Midbrain (tissue), 1 donor: ENCODE measurements around the gene CSNK1G2.
"Not testable (repeated sequence)": the region's sequence is repeated elsewhere in the genome, so short reads cannot be mapped to it uniquely, and the experiment has no call there.

Experiments used
- DNase-seq: peaks from one replicate; lab custom pipeline; 2025; lab: John Stamatoyannopoulos, UW

CSNK1G2 gene

GRCh38 chr19:1988464-1988863, 47.5 kb downstream of the CSNK1G2 start:
- DNase-seq = not testable (repeated sequence)

DNA sequence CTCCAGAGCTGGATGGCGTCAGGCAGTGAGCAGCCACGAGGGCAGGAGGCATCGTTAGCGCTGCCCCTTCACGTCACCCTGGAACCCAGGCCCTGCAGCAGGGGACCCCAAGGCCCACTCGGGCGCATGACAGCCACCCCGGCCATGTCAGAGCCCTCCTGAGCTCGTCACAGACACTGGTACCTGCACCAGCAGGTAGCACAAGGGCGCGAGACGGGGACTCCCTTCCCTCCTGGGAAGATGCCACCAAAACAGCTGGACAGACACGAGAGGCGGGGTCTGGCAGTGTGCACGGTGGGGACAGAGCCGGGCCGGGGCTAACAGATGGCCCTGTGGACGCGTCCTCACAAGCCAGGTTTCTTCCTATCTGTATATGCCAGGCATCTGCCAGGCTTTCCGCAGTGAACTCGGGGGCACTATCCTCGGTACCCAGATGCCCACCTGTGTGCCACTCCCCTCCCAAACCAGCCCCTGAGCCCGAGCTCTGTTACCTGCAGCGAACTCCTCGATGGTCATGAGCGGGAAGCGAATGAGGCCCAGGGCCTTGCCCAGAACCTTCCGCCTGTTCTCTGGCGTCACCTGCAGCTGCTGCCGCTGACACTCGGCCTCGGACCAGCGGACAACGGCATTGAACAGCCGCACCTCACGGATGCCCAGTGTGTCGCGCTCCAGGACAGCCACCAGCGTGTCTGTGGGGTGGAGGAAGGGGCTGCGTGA, 48.7 kb downstream of the CSNK1G2 start:
- DNase-seq = no peak

DNA sequence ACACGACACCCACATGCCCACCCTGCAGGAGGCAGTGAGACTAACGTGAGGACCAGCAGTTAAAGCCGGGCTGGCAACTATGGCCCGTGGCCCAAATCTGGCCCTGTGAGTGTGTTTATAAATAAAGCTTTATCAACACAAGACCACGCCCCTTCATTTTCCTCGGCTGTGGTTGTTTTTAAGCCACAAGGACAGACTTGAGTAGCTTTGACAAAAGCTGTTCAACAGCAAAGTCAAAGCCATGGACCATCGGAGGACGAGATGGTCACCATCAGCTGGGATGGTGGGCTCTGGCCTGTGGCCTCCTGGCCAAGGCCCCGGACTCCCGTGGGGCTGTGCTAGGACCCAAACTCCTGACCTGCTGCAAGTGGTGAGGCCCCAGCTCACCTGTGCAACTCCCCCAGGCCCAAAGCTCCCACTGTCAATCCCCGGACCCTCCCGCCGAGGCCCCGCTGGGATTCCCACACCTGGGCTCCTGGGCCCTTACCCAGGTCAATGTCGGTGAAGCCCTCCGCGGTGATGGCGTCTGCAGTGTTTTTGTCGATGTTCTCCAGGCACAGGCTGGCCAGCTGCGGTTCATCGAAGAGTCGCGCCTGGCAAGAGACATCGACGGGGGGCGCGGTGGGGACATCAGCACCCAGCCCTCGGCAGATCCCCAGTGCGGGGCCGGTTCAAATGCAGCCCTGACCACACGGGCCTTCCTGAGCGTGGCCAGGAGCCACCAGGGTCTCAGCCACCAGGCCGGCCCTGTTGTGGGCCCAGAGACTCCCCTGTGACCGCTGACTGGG, 49.5 kb downstream of the CSNK1G2 start:
- no peak for DNase-seq

DNA sequence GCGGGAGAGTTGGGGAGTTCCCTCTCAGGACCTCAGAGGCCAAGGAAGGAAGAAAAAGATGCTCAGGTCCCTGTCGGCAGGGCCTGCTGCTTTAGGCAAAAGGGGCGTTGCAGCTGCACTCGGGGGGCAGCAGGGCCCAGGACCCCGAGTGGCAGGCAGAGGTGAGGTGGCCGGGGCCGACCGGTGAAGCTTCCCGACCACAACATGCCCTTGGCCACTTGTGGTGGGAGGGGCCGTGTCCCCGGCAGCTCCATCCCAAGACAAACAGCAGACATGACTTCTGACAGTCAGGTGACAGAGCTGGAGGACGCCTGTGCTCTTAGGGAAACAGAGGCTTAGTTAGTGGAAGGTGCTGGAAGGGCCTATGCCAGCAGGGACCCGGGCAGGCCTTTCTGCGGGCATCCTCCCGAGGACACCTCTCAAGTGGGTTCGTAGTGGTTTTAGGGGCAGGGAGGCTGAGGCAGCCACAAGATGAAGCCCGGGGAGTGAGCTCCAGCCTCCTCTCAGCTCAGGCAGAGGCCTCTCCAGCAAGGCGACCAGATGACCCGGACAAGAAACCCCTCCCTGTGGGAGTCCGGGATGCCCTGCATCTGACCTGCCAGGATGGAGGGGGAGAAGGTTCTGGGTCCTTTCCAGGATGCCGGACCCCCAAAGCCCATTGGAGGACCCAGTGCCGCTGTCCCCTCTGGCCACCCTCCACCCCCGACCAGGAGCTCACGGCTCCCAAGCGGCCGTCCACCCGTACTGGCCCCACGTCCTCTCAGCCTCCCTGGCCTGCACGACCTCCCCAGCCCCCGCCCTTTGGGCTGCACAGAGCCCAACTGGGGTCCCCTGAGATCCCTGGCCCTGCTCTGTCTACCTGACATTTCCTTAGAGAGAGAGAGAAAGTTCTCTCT, 50.3 kb downstream of the CSNK1G2 start:
- DNase-seq = no peak

GRCh38 chr19:1992759-1993260, 51.8 kb downstream of the CSNK1G2 start:
- no peak for DNase-seq

- DNase-seq = no peak
These were observed 56.6 kb downstream of the CSNK1G2 start for GRCh38 chr19:1997353-1998233.

DNA sequence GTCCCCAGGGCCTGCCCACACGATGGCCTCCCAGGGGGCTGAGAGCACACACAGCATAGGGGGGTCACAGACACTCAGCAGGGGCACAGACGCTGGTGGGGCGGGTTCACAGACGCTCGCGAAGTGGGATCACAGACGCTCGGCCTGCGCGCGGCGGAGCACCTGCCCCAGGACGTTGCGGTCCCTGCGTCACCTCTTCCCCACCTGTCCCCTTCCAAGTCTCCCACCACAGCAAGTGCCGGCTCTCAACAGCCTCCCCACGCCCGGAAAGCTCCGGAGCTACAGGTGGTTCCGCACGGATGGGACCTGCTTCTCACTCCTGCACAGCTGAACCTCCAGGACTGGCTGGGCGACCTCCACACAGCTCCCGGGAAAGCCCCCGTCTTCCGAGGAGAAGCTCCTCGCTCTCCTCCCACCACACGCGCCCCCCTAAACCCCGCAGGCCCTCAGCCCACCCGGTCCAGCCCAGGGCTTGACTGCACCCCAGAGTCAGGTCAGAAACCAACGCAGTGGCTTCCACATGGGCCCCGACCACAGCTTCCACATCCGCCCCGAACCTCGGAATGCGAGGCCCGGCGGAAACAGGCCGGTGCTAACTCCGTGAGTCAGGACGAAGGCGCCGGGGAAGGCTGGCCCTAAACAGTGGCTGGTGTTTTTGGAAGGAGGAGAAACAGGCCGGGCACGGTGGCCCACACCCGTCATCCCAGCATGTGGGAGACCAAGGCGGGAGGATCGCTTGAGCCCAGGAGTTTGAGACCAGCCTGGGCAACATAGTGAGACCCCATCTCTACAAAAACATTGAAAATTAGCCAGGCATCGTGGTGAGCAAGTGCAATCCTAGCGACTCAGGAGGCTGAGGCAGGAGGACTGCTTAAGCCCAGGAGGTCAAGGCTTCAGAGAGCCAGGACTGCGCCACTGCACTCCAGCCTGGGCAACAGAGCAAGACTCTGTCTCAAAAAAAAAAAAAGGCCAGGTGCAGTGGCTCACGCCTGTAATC, 58.0 kb downstream of the CSNK1G2 start:
- no peak for DNase-seq

DNA sequence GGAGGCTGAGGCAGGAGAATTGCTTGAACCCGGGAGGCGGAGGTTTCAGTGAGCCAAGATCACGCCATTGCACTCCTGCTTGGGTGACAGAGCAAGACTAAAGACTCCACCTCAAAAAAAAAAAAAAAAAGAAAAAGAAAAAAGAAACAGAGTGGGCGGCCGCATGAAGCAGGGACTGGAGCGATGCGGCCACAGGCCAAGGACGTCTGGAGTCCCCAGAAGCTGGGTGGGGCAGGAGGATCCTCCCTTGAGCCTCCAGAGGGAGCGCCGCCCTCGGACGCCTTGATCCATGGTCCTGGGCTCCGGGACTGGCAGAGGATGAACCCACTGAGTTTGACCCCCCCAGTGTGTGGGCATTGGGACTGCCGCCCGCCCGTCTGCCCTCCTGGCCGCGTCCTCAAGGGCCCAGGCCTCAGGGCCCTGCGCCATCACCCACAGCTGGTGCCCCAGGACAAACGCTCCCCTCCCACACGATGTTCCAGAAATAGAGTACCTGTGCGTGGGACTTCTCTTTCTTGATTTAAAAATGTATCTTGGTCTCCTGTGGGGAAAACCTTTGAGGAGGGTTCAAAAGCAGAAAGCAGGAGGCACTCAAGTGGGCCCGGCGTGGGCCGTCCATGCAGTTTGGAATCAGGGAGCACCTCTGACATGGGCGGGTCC, 59.0 kb downstream of the CSNK1G2 start:
- DNase-seq = no peak

DNA sequence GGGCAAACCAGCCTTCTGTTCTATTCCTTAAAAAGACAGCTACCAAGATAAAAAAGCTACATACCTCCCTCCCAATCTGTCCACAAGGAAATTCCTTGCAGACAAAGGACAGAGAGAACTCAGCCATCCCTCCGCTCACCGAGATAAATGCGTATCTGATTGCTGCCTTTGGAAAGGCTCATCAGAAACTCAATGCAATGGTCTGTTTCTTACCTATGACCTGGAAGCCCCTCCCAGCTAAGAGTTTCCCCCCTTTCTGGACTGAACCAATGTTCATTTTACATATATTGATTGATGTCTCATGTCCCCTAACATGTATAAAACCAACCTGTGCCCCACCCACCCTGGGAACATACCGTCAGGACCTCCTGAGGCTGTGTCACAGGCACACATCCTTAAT, 62.9 kb downstream of the CSNK1G2 start:
- no peak for DNase-seq

DNA sequence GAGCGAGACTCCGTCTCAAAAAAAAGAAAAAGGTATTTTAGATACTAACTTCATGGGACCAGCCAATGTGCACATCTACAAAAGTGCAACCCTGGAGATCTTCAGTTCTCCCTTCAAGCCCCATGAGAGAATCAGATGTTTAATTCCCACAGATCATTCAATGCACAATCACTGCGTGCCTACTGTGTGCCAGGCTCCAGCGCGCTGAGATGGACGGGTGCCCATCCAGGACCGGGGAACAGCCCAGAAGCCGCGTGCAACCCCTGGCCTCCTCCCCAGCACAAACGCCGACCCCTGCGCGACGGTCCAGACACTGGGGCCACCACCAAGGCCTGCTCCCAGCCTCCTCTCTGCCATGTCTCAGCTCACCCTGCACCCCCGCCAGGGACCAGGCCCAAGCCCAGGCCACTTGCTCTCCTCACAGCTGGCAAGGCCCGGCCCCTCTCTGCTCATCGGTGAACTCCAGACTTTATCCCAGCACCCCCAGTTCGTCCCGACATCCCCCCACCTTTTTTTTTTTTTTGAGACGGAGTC, 69.2 kb downstream of the CSNK1G2 start:
- no peak for DNase-seq

- no peak for DNase-seq
These were observed 70.2 kb downstream of the CSNK1G2 start for GRCh38 chr19:2011169-2011568.

- DNase-seq = no peak
These were observed 72.1 kb downstream of the CSNK1G2 start for GRCh38 chr19:2012941-2013682.

GRCh38 chr19:2013683-2013961, 72.7 kb downstream of the CSNK1G2 start:
- no peak for DNase-seq

DNA sequence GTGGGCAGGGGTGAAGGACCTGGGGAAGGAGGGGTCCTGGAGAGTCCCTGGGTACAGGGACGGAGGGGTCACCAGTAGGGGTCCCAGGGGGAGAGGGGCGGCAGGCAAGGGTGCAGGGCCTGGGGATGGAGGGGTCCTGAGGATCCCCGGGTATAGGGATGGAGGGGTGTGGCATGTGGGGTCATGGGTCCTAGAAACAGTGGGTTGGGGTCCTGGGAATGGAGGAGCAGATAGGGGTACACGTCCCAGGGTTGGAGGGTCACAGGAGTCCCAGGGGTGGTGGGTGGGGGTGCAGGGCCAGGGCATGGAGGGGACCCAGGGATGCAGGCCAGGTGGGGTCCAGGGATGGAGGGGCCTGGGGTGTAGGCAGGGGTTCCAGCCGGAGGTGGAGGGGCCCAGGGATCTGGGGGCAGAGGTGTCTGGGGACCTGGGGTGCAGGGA, 73.2 kb downstream of the CSNK1G2 start:
- no peak for DNase-seq

DNA sequence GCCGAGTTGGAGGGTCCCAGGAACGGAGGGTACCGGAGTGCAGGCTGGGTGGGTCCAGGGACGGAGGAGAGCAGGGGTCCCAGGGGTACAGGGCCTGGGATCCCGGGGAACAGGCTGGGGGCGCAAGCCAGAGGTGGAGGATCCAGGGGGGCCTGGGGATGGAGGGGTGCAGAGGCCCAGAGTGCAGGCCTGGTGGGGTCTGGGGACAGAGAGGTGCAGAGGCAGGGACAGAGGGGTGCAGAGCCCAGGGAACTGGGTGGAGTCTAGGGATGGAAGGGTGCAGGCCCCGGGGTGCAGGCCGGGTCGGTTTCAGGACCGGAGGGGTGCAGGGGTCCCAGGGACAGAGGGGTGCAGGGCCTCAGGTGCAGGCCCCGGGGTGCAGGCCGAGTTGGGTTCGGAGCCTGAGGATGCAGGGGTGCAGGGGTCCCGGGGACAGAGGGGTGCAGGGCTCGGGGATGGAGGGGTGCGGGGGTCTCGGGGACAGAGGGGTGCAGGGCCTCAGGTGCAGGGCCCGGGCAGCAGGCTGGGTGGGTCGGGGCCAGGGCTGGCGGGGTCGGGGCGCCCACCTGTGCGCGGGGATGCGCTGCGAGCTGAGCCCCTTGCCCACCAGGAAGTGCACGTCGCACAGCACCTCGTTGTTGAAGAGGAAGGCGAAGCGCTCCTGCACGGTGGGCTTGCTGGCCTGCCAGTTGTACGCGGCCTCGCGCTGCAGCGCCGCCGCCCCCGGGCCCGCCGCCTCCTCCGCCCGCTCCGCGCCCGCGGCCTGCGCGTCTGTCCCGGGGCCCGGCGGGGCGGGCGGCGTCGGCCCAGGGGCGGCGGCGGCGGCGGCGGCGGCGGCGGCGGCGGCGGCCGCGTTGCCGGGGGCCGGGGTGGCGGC, 74.0 kb downstream of the CSNK1G2 start:
- DNase-seq = no peak

- peak; percentile 85 for DNase-seq
These were observed 74.6 kb downstream of the CSNK1G2 start, which contains the start of gene BTBD2 for GRCh38 chr19:2015608-2015950. Gene BTBD2 (minus strand): TSS chr19:2015714. CDS start chr19:2015703, 11 bp downstream.

GRCh38 chr19:2016041-2016807, 75.3 kb downstream of the CSNK1G2 start:
- peak; percentile 75 for DNase-seq
